Psoas muscle (tissue), 8 donors: ENCODE results near the gene KCNQ5. TPM values are rescaled to one million over a fixed set of nuclear protein-coding genes. Genes with fewer than 3 reads are reported as not detected.
A peak's percentile ranks its signal among the peaks of the same experiment; 100 is the strongest.

Source experiments
- ATAC-seq, 4 donors: fragments of 200-7000 bp; cut with Tn5 transposase; one replicate each; pipeline ENCODE4 v1.9.1; 2020; ENCODE audit warnings: moderate library complexity in 3 of 4, mild to moderate bottlenecking in 2 of 4
- DNase-seq, 2 donors: peaks; one replicate each; pipeline ENCODE4 v3.0.0-alpha.2; 2020
- H3K27ac ChIP-seq: fragments of 200-600 bp; one replicate; pipeline ENCODE4 v1.8.0; 2022
- H3K27me3 ChIP-seq, 3 donors: fragments of 200-600 bp in 1 of 3; one replicate each; pipeline versions ENCODE4 v1.6.1 to v1.8.0; 2013 to 2022; ENCODE audit warnings: low read length in 2 of 3, mild to moderate bottlenecking in 2 of 3, moderate library complexity in 1 of 3; ENCODE audit not compliant: insufficient read depth in 3 of 3
- H3K36me3 ChIP-seq, 2 donors: fragments of 200-600 bp in 1 of 2; one replicate each; pipeline versions ENCODE4 v1.6.1 to v1.8.0; 2013 to 2022; ENCODE audit warnings: low read depth in 1 of 2, mild to moderate bottlenecking in 1 of 2, moderate library complexity in 1 of 2; ENCODE audit not compliant: insufficient read depth in 1 of 2
- H3K4me1 ChIP-seq: fragments of 200-600 bp; one replicate; pipeline ENCODE4 v1.8.0; 2022
- H3K4me3 ChIP-seq: fragments of 200-600 bp; one replicate; pipeline ENCODE4 v1.8.0; 2022; ENCODE audit warnings: mild to moderate bottlenecking
- H3K9me3 ChIP-seq: fragments of 200-600 bp; one replicate; pipeline ENCODE4 v1.8.0; 2022
- WGBS, 3 donors: extraction: QIAGEN DNeasy Blood & Tissue Kit; methylation state at CpG; one replicate each; pipeline versions ENCODE4 v1.1.6 to v1.1.7; 2013; 5-methylcytosine and 5-hydroxymethylcytosine counted together
- intact Hi-C, 2 donors: fragments of 100-400 bp; cut with DNase I; formaldehyde crosslinking; loops; one replicate each; pipeline versions ENCODE4 v1.11.0 to v1.14.2; 2022
- polyA plus RNA-seq, 3 donors: library from polyadenylated mRNA; stranded (reverse); fragments of 200-250 nt; gene quantifications; one replicate each; pipeline ENCODE4 v1.2.3, GENCODE V29; 2013
- total RNA-seq, 4 donors: library from RNA; stranded (reverse); fragmentation: NEBNext Ultra II Directional in 2 of 4; extraction: Animal tissue kit (Norgen Biotek cat#: 25700) in 2 of 4; gene quantifications; one replicate each; pipeline versions ENCODE4 v1.2.1 to v1.2.4, GENCODE V29; 2021 to 2023
- TF ChIP-seq, protein P1 (sequence below): fragments of 200-600 bp; IDR thresholded peaks from one replicate; pipeline ENCODE4 v1.8.0; 2022; ENCODE audit warnings: antibody characterized with exemption
- donor health status: healthy with polysubstance abuse.
- donor health status: DM: no; HTN: no; CAD: no; lungs with moderate emphysema.
- donor health status: Bipolar disorder and iron deficiency.
- donor health status: healthy.
- donor health status: DM: yes; HTN: yes; CAD: no.
- donor health status: DM: no; HTN: no; CAD: no.
- donor health status: DM: no; HTN: no; CAD: no.
- donor health status: DM: yes; HTN: yes; CAD: no.

KCNQ5 gene
- total and polyA plus RNA-seq, 7 donors = 4.4 to 90.7 (median 25.7) TPM

DNA sequence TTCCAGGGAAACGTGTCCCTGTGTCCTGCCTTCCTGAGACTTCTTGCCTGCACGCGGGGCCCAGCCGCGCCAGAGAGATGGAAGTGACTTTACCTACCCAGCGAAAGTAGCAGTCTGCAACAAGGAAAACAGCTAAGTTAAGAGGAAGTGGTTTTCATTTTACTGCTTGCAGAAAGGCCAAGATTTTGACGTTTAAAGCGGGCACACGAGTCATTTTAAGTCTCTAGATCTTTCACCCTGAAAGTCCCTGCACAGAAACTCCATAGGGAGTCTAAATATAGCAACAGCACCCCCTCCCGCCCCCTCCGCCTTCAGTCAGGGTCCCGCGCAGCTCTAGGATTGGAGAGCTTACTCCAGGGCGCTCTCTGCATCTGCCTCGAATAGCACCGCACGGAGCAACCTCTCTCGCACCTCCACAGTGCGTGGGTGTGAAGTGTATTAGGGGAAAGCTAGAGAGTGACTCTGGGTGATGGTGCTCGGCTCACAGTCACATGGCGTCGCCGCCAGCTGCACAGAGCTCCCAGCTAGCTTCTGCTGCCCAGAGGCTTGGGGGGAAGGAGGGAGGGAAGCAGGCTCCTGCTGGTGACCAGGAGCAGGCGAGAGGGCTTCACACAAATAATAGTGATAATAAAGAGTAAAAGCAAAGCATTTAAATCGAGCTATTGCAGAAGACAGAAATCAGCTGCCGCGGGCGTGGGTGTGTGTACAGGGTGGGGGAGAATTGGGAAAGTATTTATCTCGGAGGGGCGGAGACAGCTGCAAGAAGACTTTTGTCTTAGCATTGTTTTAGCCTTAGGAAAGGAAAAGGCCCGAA lies 1.8 kb upstream of the KCNQ5 start:
- no peaks in the 10 kb centered on the region for H3K36me3 ChIP-seq
- H3K4me1 ChIP-seq = peaks cover 10% of the 10 kb centered on the region
- TF ChIP-seq, protein P1, sequence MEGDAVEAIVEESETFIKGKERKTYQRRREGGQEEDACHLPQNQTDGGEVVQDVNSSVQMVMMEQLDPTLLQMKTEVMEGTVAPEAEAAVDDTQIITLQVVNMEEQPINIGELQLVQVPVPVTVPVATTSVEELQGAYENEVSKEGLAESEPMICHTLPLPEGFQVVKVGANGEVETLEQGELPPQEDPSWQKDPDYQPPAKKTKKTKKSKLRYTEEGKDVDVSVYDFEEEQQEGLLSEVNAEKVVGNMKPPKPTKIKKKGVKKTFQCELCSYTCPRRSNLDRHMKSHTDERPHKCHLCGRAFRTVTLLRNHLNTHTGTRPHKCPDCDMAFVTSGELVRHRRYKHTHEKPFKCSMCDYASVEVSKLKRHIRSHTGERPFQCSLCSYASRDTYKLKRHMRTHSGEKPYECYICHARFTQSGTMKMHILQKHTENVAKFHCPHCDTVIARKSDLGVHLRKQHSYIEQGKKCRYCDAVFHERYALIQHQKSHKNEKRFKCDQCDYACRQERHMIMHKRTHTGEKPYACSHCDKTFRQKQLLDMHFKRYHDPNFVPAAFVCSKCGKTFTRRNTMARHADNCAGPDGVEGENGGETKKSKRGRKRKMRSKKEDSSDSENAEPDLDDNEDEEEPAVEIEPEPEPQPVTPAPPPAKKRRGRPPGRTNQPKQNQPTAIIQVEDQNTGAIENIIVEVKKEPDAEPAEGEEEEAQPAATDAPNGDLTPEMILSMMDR = no peak
- ATAC-seq = peak; percentile 64 to 77 (median 74)
- no peaks in the 10 kb centered on the region for H3K27me3 ChIP-seq
- H3K9me3 ChIP-seq = no peaks in the 10 kb centered on the region
- H3K27ac ChIP-seq = peak overlapping the region; percentile 88
- intact Hi-C loops = loop anchor here (2.0 to 10.0 kb wide), 9 partner anchors 125 to 562 kb away; no protein-coding TSS in a partner anchor
- H3K4me3 ChIP-seq = peak overlapping the region; percentile 86
- peak; percentile 38 to 81 for DNase-seq
- 3 to 9% (median 4%) methylated on average over 31 of the region's 31 CpGs for WGBS, 3 donors

DNA sequence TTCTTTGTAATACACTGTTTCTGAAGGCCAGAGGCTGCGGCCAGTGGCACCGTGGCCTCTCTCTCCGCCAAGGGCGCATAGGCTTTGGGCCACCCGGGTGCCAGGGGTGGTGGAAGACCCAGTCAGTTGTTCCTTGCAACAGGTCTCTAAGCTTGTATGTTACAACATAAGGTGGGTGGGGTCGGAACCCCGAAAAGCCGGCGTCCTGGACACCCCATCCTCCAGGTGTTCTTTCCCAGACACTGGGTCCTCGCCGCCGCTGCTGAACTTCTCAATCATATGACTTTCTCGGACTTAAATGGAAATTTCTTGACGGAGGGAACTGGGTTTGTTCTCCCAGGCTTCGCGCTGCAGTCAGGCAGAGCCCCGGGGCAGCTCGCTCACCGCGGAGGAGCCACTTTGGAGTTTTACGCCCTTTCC lies 983 bp upstream of the KCNQ5 start:
- Histone ChIP-seq H3K27ac (peak overlapping the region; percentile 88), H3K4me1 (peaks cover 17% of the 10 kb centered on the region), H3K4me3 (peak overlapping the region; percentile 86), H3K9me3 (no peaks in the 10 kb centered on the region), H3K36me3 (peaks cover 0 to 3% of the 10 kb centered on the region in 2 donors), H3K27me3 (no peaks in the 10 kb centered on the region)
- ATAC-seq (peak in 3 of 4 donors; percentile 4 to 12 (median 5)), DNase-seq (peak; percentile 16 to 47)
- WGBS, 3 donors = 3 to 9% (median 5%) methylated on average over 21 of the region's 21 CpGs
- intact Hi-C loops = loop anchor here (2.0 to 10.0 kb wide), 7 partner anchors 124 to 511 kb away; no protein-coding TSS in a partner anchor
- TF ChIP-seq, protein P1 = no peak

DNA sequence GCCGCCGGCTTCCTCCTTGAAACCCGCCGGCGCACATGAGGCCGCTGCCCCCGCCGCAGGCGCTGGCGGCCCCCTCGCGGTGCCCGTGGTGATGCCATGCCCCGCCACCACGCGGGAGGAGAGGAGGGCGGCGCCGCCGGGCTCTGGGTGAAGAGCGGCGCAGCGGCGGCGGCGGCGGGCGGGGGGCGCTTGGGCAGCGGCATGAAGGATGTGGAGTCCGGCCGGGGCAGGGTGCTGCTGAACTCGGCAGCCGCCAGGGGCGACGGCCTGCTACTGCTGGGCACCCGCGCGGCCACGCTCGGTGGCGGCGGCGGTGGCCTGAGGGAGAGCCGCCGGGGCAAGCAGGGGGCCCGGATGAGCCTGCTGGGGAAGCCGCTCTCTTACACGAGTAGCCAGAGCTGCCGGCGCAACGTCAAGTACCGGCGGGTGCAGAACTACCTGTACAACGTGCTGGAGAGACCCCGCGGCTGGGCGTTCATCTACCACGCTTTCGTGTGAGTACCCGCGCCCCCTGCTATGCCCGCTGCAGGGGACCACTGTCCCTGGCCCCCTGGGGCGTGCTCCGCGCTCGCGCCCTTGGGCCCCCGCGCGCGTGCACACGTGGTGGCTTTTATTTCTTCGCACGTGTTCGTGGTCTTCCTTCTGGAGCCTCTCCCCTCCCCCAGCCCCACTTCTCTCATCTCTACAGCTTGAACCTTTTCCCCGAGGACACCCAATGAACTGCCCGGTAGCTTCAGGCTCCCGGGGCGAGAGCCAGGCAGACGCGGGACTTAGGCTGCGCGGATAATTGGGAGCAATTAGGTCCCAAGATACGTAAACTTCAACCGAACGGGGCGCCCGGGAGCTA lies 453 bp downstream of the KCNQ5 start:
- Histone ChIP-seq H3K27ac (peak overlapping the region; percentile 88), H3K4me1 (peaks cover 21% of the 10 kb centered on the region), H3K4me3 (peak overlapping the region; percentile 86), H3K9me3 (no peaks in the 10 kb centered on the region), H3K27me3 (no peaks in the 10 kb centered on the region), H3K36me3 (peaks cover 0 to 3% of the 10 kb centered on the region in 2 donors)
- TF ChIP-seq, protein P1 = peak; percentile 41
- 0 to 1% (median 1%) methylated on average over 46 to 89 of the region's 89 CpGs for WGBS, 3 donors
- peak; percentile 52 to 84 for DNase-seq
- intact Hi-C loops = loop anchor here (5.0 to 10.0 kb wide), 5 partner anchors 122 to 510 kb away; no protein-coding TSS in a partner anchor
- ATAC-seq = peak; percentile 67 to 73 (median 72)

DNA sequence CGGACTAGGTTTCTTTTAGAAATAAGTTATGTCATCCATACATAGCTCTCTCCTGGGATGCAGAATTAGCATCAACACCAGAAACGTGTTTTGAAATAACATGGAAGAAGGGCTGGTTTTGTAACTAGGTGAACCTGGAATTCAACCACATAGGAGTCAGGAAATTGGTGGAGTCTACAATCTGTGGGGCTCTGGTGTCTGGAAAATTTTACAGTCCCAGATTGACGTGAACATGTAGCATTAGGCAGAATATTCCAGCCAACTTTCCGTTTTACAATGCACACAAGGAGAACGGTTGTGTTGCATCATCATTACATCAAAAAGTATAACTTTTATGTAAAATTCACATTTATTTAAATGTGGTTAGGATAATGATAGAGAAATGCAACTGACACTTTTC lies 1.9 kb downstream of the KCNQ5 start:
- intact Hi-C loops = loop anchor here (5.0 to 10.0 kb wide), 5 partner anchors 121 to 508 kb away; no protein-coding TSS in a partner anchor

More for the DNA sequence above, 1.9 kb downstream of the KCNQ5 start:
- WGBS, 3 donors = 25 to 50% (median 28%) methylated on average over 5 of the region's 5 CpGs
- Histone ChIP-seq H3K4me1 (peaks cover 26% of the 10 kb centered on the region), H3K9me3 (no peaks in the 10 kb centered on the region), H3K27me3 (no peaks in the 10 kb centered on the region), H3K36me3 (peaks cover 0 to 13% of the 10 kb centered on the region in 2 donors), H3K4me3 (peak overlapping the region; percentile 86), H3K27ac (no peak overlapping the region)
- TF ChIP-seq, protein P1 = no peak
- ATAC-seq (no peak), DNase-seq (no peak)
